ENCODE data around the gene RBM5.
"Not testable (repeated sequence)": the region's sequence is repeated elsewhere in the genome, so short reads cannot be mapped to it uniquely, and the experiment has no call there.

Gene RBM5
- total RNA-seq = 147 to 238 (median 218) reads per million in 4 donors

GRCh38 chr3:50088725-50089608 is at the start of gene RBM5:
Gene RBM5 (plus strand): TSS chr3:50088919. CDS start chr3:50090435, 1,516 bp downstream.
- DNase-seq = peak; percentile 79 to 92 (median 86)

GRCh38 chr3:50044976-50045375 is 43.7 kb upstream of the RBM5 start:
- DNase-seq = no peak

GRCh38 chr3:50047426-50047825 is 41.3 kb upstream of the RBM5 start:
- DNase-seq = no peak

- no peak for DNase-seq
These were observed 38.4 kb upstream of the RBM5 start for GRCh38 chr3:50050361-50050760.

- no peak for DNase-seq
These were observed 31.0 kb upstream of the RBM5 start for GRCh38 chr3:50057756-50058155.

- no peak for DNase-seq
These were observed 20.6 kb upstream of the RBM5 start for GRCh38 chr3:50068134-50068533.

- no peak for DNase-seq
These were observed 10.6 kb upstream of the RBM5 start for GRCh38 chr3:50078091-50078490.

GRCh38 chr3:50078622-50079021 is 10.1 kb upstream of the RBM5 start:
- DNase-seq = no peak

GRCh38 chr3:50084951-50085350 is 3.8 kb upstream of the RBM5 start:
- not testable (repeated sequence) for DNase-seq

GRCh38 chr3:50089609-50089945 is 858 bp downstream of the RBM5 start:
- no peak for DNase-seq

- no peak for DNase-seq
These were observed 2.3 kb downstream of the RBM5 start for GRCh38 chr3:50090984-50091383.

- no peak for DNase-seq
These were observed 6.8 kb downstream of the RBM5 start for GRCh38 chr3:50095352-50095998.

GRCh38 chr3:50100386-50100785 is 11.7 kb downstream of the RBM5 start:
- no peak for DNase-seq

- no peak for DNase-seq
These were observed 12.5 kb downstream of the RBM5 start for GRCh38 chr3:50100956-50101845.

- no peak for DNase-seq
These were observed 13.8 kb downstream of the RBM5 start for GRCh38 chr3:50102558-50102957.

- DNase-seq = no peak
These were observed 23.0 kb downstream of the RBM5 start for GRCh38 chr3:50111757-50112156.

GRCh38 chr3:50112462-50112861 is 23.7 kb downstream of the RBM5 start:
- DNase-seq = no peak

- DNase-seq = no peak
These were observed 28.4 kb downstream of the RBM5 start for GRCh38 chr3:50117120-50117519.

- no peak for DNase-seq
These were observed 29.5 kb downstream of the RBM5 start for GRCh38 chr3:50118237-50118636.

GRCh38 chr3:50119786-50120185 is 31.1 kb downstream of the RBM5 start:
- DNase-seq = no peak

GRCh38 chr3:50120364-50121071 is 31.8 kb downstream of the RBM5 start:
- no peak for DNase-seq
